Stimulated activated CD4-positive, alpha-beta T cell treated with anti-CD3 and anti-CD28 coated beads, Interleukin-1b, Interleukin-23, amount 100 ng/mL, for 4 hours (primary cell): ENCODE data around the gene ADAMTS3.

Source experiments
- DNase-seq, 2 donors: peaks; one replicate each; pipeline ENCODE4 v3.0.0-alpha.2; 2020; ENCODE audit warnings: low read depth in 2 of 2

Gene ADAMTS3

DNA sequence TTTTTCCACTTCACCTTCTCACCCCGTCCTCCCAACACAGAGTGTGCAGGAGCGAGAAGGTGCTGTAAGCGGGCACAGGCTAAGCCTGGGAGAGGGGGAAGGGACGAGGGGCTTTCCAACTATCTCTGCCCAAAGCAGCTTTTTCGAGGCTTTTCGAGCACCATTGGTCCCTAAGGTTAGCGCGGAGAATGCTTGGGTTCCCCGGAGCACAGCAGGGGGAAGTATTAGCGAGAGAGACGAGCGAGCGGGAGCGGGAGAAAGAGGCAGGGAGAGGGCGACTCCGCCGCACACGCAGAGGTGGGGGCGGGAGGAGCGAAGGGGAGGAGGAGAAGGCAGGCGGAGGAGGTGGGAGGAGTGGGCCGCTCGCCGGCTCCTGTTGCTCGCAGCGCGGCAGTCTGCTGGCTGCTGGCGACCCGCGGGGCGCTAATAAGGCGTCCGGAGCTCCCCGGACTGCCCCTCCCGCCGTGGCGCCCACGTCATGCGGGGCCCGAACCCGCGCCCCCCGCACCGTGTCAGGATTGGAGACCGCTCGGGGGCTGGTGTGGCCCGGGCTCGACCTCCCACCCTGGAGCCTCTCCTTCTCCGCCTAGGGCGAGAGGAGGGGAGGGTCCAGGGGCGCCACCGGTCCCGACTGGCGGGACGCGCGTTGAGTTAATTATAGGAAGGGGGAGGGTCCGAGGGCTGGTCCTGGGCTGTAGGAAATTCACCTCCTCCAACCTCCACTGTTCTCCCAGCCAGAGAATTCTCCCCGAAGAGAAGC is at the start of gene ADAMTS3:
TSS of gene ADAMTS3 (minus strand) at position 263 of the 760 bp plus-strand sequence. CDS start 459 bp downstream, outside the sequence.
- DNase-seq, result peak in 1 of 2 donors; percentile 2

DNA sequence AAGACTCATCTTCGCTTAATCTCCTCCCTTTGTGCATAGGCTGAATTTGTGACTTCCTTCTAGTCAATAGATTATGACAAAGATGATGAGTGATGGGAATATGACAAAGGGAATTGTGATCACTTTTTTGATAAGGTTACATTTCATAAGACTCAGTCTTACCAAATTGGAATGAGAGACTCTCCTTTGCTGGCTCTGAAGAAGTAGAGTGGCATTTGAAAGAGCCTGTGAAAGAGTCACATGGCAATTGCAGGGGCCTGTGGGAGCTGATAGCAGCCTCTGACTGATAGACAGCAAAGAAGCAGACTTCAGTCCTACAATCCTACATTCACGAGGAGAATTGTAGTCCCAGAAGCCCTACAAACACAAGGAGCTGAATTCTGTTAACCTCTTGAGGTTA is 44.9 kb upstream of the ADAMTS3 start:
- DNase-seq, result no peak

DNA sequence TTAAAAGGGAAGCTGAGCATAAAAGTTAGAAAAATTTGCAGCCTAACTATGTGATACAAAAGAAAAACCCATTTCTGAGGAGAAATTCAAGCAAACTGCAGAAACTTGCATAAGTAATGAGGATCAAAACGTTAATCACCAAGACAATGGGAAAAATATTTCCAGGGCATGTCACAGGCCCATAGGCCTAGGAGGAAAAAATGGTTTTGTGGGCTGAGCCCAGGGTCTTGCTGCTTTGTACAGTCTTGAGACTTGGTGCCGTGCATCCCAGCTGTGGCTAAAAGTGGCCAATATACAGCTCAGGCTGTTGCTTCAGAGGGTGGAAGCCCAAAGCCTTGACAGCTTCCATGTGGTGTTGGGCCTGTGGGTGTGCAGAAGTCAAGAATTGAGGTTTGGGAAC is 37.7 kb upstream of the ADAMTS3 start:
- no peak for DNase-seq

DNA sequence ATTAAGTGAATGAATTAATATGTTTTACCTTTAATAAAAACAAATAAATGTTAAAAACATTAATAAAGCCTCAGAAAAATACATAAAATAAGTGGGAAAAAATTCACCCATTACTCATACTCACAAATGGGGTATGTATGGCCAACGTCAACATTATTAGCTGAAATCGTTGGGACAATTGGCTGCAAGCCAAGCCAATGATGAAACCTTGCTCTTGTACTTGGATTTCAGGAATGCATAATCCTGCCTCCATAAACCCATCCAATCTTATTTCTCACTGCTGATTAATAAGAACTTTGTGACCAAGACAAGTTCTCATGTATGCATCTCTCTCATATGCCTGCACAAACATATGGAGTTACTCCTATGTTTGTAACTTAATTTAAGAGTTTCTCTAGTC is 35.3 kb upstream of the ADAMTS3 start:
- no peak for DNase-seq

DNA sequence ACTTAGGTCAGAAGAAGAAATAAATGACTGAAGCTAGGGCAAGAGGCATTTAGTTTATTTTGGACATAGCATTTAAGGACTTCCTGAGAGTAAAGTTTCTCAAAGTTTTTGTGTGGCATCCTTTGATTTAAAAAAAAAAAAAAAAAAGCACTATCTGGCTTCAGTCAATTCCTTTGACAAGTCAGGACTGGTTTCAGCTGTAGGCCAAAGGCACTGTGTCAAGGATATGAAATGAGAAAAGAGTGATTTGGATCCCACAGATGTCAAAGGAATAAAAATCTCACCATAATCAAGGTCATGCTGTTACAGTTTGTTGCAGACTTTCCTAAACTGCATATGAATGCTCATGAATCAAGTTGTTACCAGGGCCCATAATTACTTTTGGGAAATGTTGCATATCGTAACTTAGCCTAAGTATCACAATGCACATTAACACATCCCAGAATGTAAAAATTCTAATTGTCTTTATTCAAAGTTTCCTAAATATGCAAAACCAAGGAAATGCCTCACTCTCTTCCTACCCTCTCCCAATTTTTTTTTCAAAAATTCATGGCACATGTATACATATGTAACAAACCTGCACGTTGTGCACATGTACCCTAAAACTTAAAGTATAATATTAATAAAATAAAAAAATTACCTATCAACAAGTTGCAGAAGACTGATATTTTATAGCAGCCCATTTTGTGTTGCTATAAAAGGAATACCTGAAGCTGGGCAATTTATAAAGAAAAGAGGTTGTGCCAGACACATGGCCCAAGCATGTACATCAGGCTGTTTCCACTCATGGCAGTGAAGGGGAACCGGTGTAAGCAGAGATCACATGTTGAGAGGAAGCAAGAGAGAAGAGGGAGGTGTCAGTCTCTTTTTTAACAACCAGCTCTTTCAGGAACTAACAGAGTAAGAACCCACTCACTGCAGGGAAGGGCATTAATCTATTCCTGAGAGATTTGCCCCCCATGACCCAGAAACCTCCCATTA is 33.7 kb upstream of the ADAMTS3 start:
- DNase-seq, result no peak

DNA sequence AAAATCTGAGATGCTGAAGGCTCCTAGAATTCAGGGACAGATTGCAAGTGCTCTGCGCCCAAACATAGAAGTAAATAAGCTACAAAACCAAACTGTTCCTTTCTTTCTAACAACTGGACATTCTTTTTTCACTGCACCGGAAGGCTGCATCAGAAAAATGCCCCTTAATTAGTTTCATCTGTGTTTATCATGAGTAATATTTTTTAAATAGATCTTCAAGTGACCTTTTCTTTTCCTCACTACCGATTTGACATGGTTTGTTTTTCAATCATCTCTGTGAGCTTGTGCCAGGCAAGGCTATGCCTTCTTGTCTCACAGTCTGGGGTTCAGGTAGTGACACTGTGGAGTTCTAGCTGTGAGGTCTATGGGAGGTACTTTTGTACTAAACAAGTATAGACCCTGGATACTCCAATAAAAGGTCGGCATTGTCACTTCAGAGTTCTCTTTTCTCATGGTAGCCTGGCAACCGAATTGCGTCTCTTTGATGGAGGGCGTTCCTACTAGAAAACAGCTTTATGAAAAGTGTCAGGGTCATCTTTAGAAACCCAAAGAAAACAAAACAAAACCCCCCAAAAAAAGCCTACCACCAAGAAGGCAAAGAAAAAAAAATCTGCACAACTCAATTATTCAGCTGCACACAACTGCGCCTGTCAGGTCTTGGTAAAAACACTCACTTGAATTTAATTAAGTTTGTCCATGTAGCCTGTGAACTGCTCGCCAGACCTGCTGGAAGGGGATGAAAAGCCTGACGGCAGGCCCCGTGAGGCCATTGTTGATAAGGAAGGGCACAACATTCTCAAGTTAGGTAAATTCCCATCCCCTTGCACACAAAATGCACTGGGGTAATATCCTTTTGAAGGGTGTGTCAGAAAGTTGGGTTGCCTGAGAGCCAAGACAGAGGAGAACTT is 22.8 kb upstream of the ADAMTS3 start:
- no peak for DNase-seq

DNA sequence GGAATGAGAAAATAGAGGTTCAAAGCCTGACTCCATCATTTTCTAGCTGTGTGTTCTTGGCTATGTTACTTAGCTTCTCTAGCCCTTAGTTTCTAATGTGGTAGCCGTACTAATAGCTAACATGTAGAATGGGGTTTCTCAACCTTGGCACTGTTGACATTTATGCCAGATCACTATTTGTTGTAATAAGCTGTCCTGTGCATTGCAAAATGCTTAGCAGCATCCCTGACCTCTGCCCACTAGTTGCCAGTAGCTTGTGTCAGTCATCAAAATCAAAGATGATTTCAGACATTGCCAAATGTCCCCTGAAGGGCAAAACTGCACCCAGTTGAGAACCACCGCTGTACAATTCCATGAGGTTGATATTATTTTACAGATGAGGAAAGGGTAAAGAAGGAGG is 18.3 kb upstream of the ADAMTS3 start:
- no peak for DNase-seq

DNA sequence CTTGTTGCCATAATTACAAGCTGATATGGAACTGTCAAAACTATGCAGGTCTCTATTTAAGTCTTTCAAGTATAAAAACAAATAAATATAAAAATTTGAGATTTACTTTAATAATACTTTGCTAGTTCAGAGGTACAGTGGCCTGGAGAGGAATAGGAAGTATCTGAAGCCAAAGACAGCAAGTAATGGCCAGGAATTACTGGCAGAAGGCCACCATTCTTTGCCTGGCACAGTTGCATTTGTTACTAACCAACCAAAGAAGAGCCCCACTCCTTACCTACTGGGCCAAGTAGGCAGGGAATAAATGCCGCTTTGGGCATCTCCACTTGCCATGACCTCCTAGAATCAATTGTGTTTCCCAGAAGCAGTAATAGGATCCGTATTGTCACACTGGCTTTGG is 13.8 kb upstream of the ADAMTS3 start:
- DNase-seq, result no peak

DNA sequence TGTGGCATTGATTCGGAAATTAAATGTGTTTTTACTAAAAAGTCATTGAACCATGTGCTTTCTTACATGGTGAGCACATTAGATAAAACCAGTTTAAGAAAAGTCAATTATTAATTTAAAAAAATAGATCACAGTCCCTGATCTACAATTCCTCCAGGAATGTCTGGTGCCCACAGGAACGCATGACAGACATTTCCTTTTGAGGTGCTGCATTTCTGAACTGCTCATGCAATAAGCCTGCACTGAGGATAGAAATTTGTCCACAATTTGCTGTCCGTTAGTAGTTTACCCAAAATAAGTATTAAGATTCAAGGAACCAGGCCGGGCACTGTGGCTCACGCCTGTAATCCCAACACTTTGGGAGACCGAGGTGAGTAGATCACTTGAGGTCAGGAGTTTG is 8.2 kb upstream of the ADAMTS3 start:
- no peak for DNase-seq

DNA sequence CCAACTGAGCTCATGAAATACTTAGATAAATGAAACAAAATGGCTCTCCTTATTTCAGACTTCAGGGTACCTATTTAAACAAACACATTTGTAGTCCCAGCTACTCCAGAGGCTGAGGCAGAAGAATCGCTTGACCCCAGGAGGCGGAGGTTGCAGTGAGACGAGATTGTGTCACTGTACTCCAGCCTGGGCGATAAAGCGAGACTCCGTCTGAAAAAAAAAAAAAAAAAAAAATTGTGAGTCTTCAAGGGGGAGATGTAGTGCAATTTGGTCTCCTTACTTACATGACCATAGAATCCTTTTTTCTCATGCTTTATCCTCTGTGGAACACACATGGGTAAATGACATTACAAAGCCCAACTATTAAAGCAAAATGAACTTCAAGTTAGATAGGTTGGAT is 2.3 kb upstream of the ADAMTS3 start:
- no peak for DNase-seq

DNA sequence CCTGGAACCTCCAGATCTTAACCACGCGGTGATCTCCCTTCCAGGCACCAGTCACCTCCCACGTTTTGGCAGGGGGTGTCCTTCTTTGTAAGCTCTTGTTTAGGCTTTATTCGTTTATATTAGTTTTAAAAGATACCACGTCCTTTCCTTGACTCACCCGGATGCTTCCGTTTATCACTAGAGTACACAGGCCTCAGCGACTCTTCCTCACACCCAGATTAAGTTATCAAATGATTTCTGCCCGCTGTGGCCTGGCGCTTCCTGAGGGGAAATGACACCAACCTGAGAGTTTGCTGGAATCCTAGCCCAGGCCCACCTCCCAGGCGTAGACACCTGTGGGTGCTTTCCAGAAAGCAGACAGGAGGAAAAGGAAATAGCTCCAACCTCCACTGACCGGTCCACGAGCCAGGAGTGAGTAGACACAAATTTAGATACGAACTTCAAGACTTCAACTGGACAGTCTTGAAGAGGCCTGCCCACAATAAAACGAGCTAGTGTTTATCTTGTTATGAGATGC is 756 bp upstream of the ADAMTS3 start:
- DNase-seq, result no peak

DNA sequence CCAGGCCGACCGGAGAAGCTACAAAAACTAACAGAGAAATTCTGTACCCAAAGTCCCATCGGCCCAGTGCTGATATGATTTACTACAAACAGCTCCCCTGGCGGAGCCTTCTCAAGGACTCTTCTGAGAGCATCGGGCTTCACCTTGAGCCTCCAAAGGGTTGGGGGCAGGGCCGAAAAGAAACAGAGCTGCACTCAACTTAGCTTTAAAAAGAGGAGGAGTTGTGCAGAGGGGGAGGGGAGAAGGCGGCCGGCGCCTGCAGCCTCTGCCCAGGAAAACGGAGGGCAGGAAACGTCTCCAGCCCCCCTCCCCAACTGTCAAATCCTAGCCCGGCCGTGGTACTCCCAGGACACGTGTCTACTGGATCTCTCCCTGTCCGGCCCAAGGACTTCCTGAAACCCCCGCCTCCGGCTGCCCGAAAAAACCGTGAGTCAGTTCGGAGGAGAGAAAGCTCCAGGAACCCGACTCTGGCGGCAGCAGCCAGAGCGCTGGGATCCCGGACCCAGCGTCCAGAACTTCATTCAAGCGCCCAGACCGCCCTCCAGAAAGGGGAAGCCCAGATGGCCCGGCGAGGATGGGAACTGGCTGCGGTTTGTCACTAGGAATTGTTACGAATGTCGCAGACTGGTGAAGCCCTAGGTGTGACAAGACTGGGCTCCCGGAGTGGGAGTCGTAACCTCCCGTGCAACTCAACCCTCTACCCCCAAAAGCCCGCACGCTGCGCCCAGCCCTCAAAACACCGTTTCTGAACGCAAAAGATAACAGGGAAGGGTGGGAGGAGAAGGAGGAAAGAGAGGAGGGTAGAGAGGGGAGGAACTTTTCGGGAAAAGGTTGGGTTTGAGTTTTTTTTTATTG is 973 bp downstream of the ADAMTS3 start:
- DNase-seq, result no peak

DNA sequence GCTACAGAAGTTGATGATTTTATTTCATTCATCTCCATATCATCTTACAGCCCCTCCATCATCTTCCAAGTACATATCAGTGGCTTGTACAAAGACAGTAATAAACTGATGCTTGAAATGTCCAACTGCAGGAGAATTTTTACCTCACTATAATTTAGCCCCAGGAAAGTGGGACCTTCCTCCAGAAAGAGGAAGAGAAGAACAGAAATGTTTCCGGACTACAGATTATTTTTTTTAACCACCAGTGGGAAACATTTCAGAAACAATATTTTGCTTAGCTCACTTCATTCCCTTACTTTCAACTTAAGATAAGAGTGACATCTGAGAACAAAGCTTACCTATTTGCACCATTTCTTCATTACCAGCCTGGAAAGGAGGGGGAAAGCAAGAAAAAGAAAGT is 2.0 kb downstream of the ADAMTS3 start:
- no peak for DNase-seq

DNA sequence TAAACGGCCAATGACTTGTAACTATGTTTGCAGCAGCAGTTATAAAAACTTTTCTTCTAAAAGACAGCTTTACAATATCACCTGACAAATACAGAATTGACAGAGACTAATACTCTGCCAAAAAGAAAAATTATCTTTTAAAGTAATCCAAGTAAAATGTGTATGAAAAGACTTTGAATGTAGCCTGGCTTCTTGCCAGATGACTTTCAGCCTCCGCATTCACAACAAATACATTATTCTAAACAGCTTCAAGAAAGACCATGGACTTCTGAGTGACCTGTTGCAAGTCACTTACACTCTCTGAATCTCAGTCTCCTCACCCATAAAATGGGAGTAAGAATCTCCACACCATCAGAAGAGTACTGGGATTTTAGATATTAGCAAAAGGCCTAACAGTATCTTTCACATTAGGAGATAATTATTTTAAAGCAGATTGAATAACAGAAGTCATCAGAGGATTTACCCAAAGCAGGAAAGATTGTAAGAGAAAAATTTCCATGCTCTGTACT is 2.5 kb downstream of the ADAMTS3 start:
- no peak for DNase-seq

DNA sequence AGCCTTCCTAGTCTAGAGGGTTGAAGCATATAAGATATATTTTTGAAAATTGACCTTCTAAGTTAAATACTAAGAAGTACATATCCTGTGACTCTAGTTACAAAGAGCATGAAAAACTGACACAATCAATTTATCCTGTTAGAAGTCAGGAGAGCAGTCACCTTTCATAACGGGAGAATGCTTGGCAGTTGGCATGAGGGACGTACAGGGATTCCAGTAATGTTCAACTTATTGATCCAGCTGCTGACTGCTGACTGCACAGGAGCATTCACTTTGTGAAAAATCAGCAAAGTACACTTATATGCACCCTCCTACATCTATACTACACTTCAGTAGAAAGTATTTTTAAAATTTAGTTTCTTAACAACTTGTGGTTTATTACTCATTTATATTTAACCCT is 4.2 kb downstream of the ADAMTS3 start:
- DNase-seq, result no peak

DNA sequence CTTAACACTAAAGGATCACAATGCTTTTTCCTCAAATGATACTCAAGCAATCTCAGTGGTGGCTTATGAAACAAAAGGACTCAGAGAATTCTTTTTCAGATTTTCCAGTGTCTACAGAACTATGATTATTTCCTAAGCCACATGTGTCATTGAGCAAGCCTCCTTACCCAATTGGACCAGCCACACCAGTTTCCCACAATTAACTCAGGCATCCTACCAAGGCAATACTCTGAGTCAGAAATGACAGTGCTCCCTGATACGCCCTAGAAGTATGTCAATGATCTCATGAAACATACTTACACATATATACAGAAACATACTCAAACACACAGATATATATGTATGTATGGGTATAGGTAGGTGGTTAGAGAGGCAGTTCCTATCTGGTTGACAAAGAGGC is 4.8 kb downstream of the ADAMTS3 start:
- no peak for DNase-seq

DNA sequence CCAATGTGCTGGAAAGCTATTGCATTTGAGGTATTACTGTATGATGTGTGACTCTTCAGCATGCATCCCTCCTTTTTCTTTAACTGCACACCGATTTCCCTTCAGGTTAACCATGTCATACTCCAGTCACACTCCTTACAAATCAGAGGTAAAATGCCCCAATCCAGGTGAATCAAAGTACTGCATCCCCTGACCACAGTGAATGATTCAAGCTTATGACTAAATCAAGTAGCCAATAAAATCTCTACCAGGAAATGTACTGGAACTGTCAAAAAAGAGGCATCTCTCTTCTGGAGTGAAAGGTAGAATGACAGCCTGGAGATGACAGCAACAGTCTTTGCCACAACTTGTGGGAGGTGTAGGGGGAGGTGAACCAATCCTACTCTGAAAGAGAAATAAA is 10.4 kb downstream of the ADAMTS3 start:
- no peak for DNase-seq

DNA sequence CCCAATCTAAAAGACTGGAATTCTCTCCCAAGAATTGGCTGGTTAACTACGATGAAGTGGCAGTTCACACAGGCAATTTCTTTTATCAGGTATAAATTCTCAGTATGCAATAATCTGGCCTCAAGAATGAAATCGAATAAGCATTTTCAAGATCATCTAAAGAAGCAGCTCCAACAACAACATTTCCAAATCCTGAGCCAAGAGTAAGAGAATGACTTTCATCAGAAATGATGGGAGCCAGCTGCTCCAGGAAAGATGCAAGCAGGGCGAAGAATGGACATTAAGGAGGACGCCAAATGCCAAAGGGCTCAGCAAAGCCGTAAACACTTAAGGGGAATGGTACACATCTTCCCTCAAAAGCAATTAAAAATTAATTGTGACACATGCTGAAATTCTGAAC is 12.0 kb downstream of the ADAMTS3 start:
- no peak for DNase-seq

DNA sequence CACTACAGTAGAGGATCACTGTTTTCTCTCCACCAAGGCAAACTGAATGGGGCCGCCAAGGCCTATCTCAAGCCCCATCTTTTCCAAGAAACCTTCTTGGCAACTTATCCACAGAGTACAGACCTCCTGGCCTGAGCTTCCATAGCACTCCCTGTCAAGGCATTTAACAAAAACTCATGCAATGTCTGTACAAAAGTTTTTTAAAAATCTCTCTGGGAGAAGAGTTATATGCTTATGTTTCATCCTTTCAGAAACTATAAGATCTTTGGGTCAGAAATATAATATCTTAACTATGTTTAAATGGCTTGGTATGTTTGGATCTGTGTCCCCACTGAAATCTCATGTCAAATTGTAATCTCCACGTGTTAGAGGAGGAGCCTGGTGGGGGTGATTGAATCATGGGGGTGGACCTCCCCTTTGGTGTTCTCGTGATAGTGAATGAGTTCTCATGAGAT is 13.6 kb downstream of the ADAMTS3 start:
- DNase-seq, result no peak
